ENCODE measurements around the gene PACRG.

Gene PACRG

GRCh38 chr6:163288915-163289314 is 561.1 kb downstream of the PACRG start:
- DNase-seq (ENCODE audit: low read depth): no peak

- no peak for DNase-seq (ENCODE audit: low read depth)
Measured at GRCh38 chr6:163289447-163289846, 561.7 kb downstream of the PACRG start.

GRCh38 chr6:163290545-163291274 is 562.9 kb downstream of the PACRG start:
- DNase-seq (ENCODE audit: low read depth): no peak

- no peak for DNase-seq (ENCODE audit: low read depth)
Measured at GRCh38 chr6:163291622-163292021, 563.8 kb downstream of the PACRG start.

GRCh38 chr6:163293286-163293685 is 565.5 kb downstream of the PACRG start:
- DNase-seq (ENCODE audit: low read depth): no peak

GRCh38 chr6:163294734-163295133 is 567.0 kb downstream of the PACRG start:
- no peak for DNase-seq (ENCODE audit: low read depth)

GRCh38 chr6:163296835-163297519 is 569.2 kb downstream of the PACRG start:
- DNase-seq (ENCODE audit: low read depth): no peak

- DNase-seq (ENCODE audit: low read depth): no peak
Measured at GRCh38 chr6:163298079-163298830, 570.5 kb downstream of the PACRG start.

GRCh38 chr6:163300838-163301237 is 573.1 kb downstream of the PACRG start:
- DNase-seq (ENCODE audit: low read depth): no peak

- DNase-seq (ENCODE audit: low read depth): no peak
Measured at GRCh38 chr6:163301726-163302635, 574.2 kb downstream of the PACRG start.

- no peak for DNase-seq (ENCODE audit: low read depth)
Measured at GRCh38 chr6:163302747-163303146, 575.0 kb downstream of the PACRG start.

GRCh38 chr6:163306000-163306399 is 578.2 kb downstream of the PACRG start:
- DNase-seq (ENCODE audit: low read depth): no peak

GRCh38 chr6:163308629-163309440 is 581.1 kb downstream of the PACRG start:
- DNase-seq (ENCODE audit: low read depth): no peak

GRCh38 chr6:163309491-163310026 is 581.8 kb downstream of the PACRG start:
- no peak for DNase-seq (ENCODE audit: low read depth)

GRCh38 chr6:163310096-163310972 is 582.6 kb downstream of the PACRG start:
- no peak for DNase-seq (ENCODE audit: low read depth)

- no peak for DNase-seq (ENCODE audit: low read depth)
Measured at GRCh38 chr6:163310973-163311383, 583.2 kb downstream of the PACRG start.

- no peak for DNase-seq (ENCODE audit: low read depth)
Measured at GRCh38 chr6:163311830-163312229, 584.1 kb downstream of the PACRG start.

GRCh38 chr6:163313566-163313965 is 585.8 kb downstream of the PACRG start:
- DNase-seq (ENCODE audit: low read depth): no peak

- no peak for DNase-seq (ENCODE audit: low read depth)
Measured at GRCh38 chr6:163313981-163314380, 586.2 kb downstream of the PACRG start.

Measured in activated T-helper 1 cell treated with Interleukin-2 at 50 U/mL for 16 hours (primary cell).